Omental fat pad (tissue), 4 donors: ENCODE measurements around the gene BCDIN3D. TPM values are rescaled to one million over a fixed set of nuclear protein-coding genes. Genes with fewer than 3 reads are reported as not detected.

Experiments used
- ATAC-seq: fragments of 150-250 bp; one replicate; pipeline ENCODE4 v1.9.1; 2016; ENCODE audit warnings: mild to moderate bottlenecking, moderate library complexity; ENCODE audit not compliant: low FRiP score
- DNase-seq: peaks from one replicate; pipeline ENCODE4 v3.0.0-alpha.2; 2019; ENCODE audit warnings: low spot score
- CTCF ChIP-seq, 3 donors: fragments of 450-650 bp; IDR thresholded peaks; one replicate each; pipeline ENCODE4 v1.5.1; 2016 to 2017; ENCODE audit warnings: antibody characterized with exemption in 3 of 3, mild to moderate bottlenecking in 3 of 3, moderate library complexity in 2 of 3
- total RNA-seq, 4 donors: library from RNA; depleted of rRNA; stranded (reverse); fragments of >200 nt; gene quantifications; one replicate each; pipeline ENCODE4 v1.1.0, GENCODE V29; 2016

BCDIN3D gene
- total RNA-seq, 4 donors from 2014 or later: 1.9 to 3.5 (median 2.8) TPM

- no peak for TF ChIP-seq CTCF (IDR thresholded peaks at IDR 0.05)
- DNase-seq: no peak
- ATAC-seq: no peak
These were observed 24.5 kb downstream of the BCDIN3D start for GRCh38 chr12:49818241-49818895.

DNA sequence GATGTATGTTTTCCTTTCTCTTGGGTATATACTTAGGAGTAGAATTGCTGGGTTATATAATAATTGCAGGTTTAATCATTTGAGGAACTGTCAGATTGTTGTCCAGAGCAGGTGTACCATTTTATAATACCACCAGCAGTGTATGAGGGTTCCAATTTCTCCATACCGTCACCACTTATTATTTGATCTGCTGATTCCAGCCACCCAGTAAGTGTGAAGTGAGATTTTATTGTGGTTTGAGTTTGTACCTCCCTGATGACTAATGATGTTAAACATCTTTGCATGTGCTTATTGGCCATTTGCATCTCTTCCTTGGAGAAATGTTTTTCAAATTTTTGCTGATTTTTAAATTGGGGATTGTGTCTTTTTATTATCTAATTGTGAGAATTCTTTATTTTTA lies 29.8 kb downstream of the BCDIN3D start:
- ATAC-seq: no peak
- no peak for TF ChIP-seq CTCF (IDR thresholded peaks at IDR 0.05)

GRCh38 chr12:49811961-49812401 lies 30.9 kb downstream of the BCDIN3D start:
- ATAC-seq (no peak), DNase-seq (no peak)
- TF ChIP-seq CTCF (IDR thresholded peaks at IDR 0.05): no peak

More for the DNA sequence above, 29.8 kb downstream of the BCDIN3D start:
- no peak for DNase-seq

DNA sequence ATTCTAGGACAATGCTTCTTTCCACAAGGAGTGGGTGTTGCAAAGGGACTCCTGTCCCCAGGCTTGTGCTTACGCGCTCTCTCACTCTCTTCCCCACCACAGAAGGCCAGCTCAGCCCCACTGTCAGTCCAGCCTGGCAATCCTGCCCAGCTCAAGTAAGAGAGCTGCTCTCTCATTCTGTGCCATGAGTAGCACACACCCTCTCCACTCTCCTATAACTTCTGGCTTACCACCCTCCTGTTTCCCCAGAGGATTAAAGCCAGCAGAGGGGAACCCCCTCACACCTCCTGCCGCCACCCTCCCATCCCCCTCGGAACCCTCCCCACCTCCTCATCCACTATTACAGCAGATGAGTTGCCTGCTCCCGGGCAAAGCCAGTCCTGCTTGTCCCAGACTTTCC lies 31.8 kb downstream of the BCDIN3D start:
- DNase-seq (no peak), ATAC-seq (no peak)
- TF ChIP-seq CTCF (IDR thresholded peaks at IDR 0.05): no peak

DNA sequence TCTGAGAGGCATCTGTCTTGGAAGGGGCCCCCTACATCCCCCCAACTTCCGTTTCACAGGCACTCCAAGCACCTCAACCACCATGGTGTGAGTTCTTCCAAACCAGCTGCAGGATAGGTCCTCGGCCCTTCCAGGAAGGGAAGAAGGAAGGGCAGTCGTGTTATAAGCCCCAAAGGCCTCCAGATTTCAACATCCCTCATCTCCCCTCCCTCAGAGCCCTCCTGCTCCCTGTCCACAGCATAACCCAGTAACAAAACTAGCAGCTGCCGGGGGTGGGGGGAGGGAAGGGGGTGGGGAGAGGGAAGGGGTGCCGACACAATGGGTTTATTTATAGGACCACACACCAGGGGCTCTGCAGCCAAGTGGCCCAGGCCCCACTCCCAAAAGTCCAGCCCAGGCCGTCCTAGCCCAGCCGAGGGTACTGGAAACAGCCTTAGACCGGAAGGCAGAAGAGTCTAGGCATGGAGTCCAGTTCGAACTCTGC lies 33.0 kb downstream of the BCDIN3D start:
- no peak for ATAC-seq
- no peak for TF ChIP-seq CTCF (IDR thresholded peaks at IDR 0.05)
- no peak for DNase-seq

GRCh38 chr12:49809381-49809905 lies 33.5 kb downstream of the BCDIN3D start:
- TF ChIP-seq CTCF (IDR thresholded peaks at IDR 0.05): no peak

More at GRCh38 chr12:49809381-49809905, 33.5 kb downstream of the BCDIN3D start:
- peak; percentile 55 for ATAC-seq
- no peak for DNase-seq
